H1 (cell line): ENCODE measurements around the gene ZDHHC3.
"Not testable (repeated sequence)": the region's sequence is repeated elsewhere in the genome, so short reads cannot be mapped to it uniquely, and the experiment has no call there.

ENCODE experiments used
- CEBPB ChIP-seq: IDR thresholded peaks from 2 replicates; pipeline ENCODE4 v1.6.1; 2012; ENCODE audit warnings: low read depth, low read length
- CREB1 ChIP-seq: IDR thresholded peaks from 2 replicates; pipeline ENCODE4 v1.6.1; 2012; ENCODE audit warnings: inconsistent platforms
- CTCF ChIP-seq, 3 experiments: IDR thresholded peaks; 1 replicate in 2 of 3; 2 replicates in 1 of 3; pipeline versions ENCODE4 v1.5.1 to v1.6.1; 2011; ENCODE audit warnings: low read length in 3 of 3, mild to moderate bottlenecking in 3 of 3, inconsistent platforms in 2 of 3, low read depth in 1 of 3, moderate library complexity in 1 of 3; ENCODE audit not compliant: insufficient read depth in 1 of 3; ENCODE audit errors: control extremely low read depth in 1 of 3
- FOSL1 ChIP-seq: IDR thresholded peaks from 2 replicates; pipeline ENCODE4 v1.6.1; 2011; ENCODE audit warnings: mild to moderate bottlenecking, low read depth, low read length, moderate library complexity; ENCODE audit not compliant: insufficient read depth
- HDAC6 ChIP-seq: IDR thresholded peaks from one replicate; pipeline ENCODE4 v1.7.1; 2012; ENCODE audit warnings: low read depth, mild to moderate bottlenecking, inconsistent platforms, low read length, moderate library complexity
- JUN ChIP-seq: IDR thresholded peaks from 2 replicates; pipeline ENCODE4 v1.6.1; 2011; ENCODE audit warnings: low read depth, mild to moderate bottlenecking, improper control_type of control experiment, low read length
- RAD21 ChIP-seq, 2 experiments: IDR thresholded peaks in 1 of 2; conservative IDR thresholded peaks in 1 of 2; 2 replicates each; pipeline ENCODE4 v1.6.1; 2011; ENCODE audit warnings: low read depth in 2 of 2, low read length in 2 of 2, improper control_type of control experiment in 1 of 2, inconsistent platforms in 1 of 2, mild to moderate bottlenecking in 1 of 2, moderate library complexity in 1 of 2
- USF2 ChIP-seq: IDR thresholded peaks from 2 replicates; pipeline ENCODE4 v1.6.1; 2011; ENCODE audit warnings: low read length, improper control_type of control experiment
- ZNF274 ChIP-seq: IDR thresholded peaks from 2 replicates; pipeline ENCODE4 v1.7.0; 2012; ENCODE audit warnings: low read length, borderline replicate concordance; ENCODE audit errors: extremely low read depth

GRCh38 chr3:44949770-44950169 lies 26.2 kb downstream of the ZDHHC3 start:
- not testable (repeated sequence) for TF ChIP-seq JUN; CTCF (IDR thresholded peaks at IDR 0.05; ENCODE audit: control extremely low read depth in 1 of 3, insufficient read depth in 1 of 3, low read depth in 1 of 3, low read length in 3 of 3); USF2; CEBPB; CREB1; ZNF274; RAD21 (IDR thresholded peaks at IDR 0.05 in 1 of 2, conservative IDR thresholded peaks at IDR 0.05 in 1 of 2; ENCODE audit: low read depth in 2 of 2, low read length in 2 of 2); FOSL1; HDAC6
